ENCODE data around the gene FGD5.
"Not testable (repeated sequence)": the region's sequence is repeated elsewhere in the genome, so short reads cannot be mapped to it uniquely, and the experiment has no call there.

DNA sequence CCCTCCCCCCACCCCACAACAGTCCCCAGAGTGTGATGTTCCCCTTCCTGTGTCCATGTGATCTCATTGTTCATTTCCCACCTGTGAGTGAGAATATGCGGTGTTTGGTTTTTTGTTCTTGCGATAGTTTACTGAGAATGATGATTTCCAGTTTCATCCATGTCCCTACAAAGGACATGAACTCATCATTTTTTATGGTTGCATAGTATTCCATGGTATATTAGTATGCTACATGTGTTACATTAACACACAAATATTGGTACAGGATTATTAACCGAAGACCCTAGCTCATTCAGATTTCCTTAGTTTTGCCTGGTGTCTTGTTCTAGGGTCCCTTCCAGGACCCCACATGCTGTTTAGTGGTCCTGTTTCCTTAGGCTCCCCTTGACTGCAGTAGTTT, 84.7 kb downstream of the FGD5 start:
- TF ChIP-seq, protein P1, sequence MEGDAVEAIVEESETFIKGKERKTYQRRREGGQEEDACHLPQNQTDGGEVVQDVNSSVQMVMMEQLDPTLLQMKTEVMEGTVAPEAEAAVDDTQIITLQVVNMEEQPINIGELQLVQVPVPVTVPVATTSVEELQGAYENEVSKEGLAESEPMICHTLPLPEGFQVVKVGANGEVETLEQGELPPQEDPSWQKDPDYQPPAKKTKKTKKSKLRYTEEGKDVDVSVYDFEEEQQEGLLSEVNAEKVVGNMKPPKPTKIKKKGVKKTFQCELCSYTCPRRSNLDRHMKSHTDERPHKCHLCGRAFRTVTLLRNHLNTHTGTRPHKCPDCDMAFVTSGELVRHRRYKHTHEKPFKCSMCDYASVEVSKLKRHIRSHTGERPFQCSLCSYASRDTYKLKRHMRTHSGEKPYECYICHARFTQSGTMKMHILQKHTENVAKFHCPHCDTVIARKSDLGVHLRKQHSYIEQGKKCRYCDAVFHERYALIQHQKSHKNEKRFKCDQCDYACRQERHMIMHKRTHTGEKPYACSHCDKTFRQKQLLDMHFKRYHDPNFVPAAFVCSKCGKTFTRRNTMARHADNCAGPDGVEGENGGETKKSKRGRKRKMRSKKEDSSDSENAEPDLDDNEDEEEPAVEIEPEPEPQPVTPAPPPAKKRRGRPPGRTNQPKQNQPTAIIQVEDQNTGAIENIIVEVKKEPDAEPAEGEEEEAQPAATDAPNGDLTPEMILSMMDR (IDR thresholded peaks at IDR 0.05), result not testable (repeated sequence)
- not testable (repeated sequence) for TF ChIP-seq POLR2A (IDR thresholded peaks at IDR 0.05)
